HG02642 (cell line): ENCODE measurements around the gene ZBED4.

Source experiments
- ATAC-seq: cut with Tn5 transposase; IDR thresholded peaks from one replicate; pipeline ENCODE4 v1.9.1; 2021; ENCODE audit warnings: mild to moderate bottlenecking; ENCODE audit not compliant: unreplicated experiment, poor library complexity

Gene ZBED4

GRCh38 chr22:49933236-49934159 lies 79.9 kb downstream of the ZBED4 start:
- no peak for ATAC-seq

- no peak for ATAC-seq
These were observed 80.7 kb downstream of the ZBED4 start for GRCh38 chr22:49934160-49934890.

GRCh38 chr22:49934891-49935557 lies 81.4 kb downstream of the ZBED4 start:
- no peak for ATAC-seq

GRCh38 chr22:49935561-49935960 lies 81.9 kb downstream of the ZBED4 start:
- ATAC-seq: no peak

GRCh38 chr22:49936018-49936972 lies 82.7 kb downstream of the ZBED4 start:
- ATAC-seq: peak; percentile 69

- ATAC-seq: no peak
These were observed 83.5 kb downstream of the ZBED4 start for GRCh38 chr22:49936973-49937757.

GRCh38 chr22:49937758-49938564 lies 84.3 kb downstream of the ZBED4 start:
- ATAC-seq: no peak

GRCh38 chr22:49938565-49939136 lies 85.0 kb downstream of the ZBED4 start:
- ATAC-seq: no peak
